ENCODE results near the gene CNTNAP5. TPM values are rescaled to one million over a fixed set of nuclear protein-coding genes. Genes with fewer than 3 reads are reported as not detected.

Gene CNTNAP5
- total RNA-seq, 1 donor from 2014 or later: not detected

GRCh38 chr2:124153713-124154112, 128.6 kb downstream of the CNTNAP5 start:
- peaks cover 51% of the 10 kb centered on the region for H3K9me3 Mint-ChIP-seq (ENCODE audit: unreplicated experiment)
- no peak for TF ChIP-seq CTCF (IDR thresholded peaks at IDR 0.05)
- H3K27ac Mint-ChIP-seq (ENCODE audit: unreplicated experiment): no peak overlapping the region
- DNase-seq (ENCODE audit: extremely low spot score, unreplicated experiment): no peak
- no peak overlapping the region for H3K4me3 Mint-ChIP-seq (ENCODE audit: unreplicated experiment)
- H3K4me1 Mint-ChIP-seq (ENCODE audit: unreplicated experiment): no peaks in the 10 kb centered on the region
- no peaks in the 10 kb centered on the region for H3K27me3 Mint-ChIP-seq (ENCODE audit: unreplicated experiment)
- H3K36me3 Mint-ChIP-seq (ENCODE audit: unreplicated experiment): no peaks in the 10 kb centered on the region

GRCh38 chr2:124159166-124159565, 134.1 kb downstream of the CNTNAP5 start:
- Mint-ChIP-seq H3K4me1 (ENCODE audit: unreplicated experiment) (no peaks in the 10 kb centered on the region), H3K27me3 (ENCODE audit: unreplicated experiment) (no peaks in the 10 kb centered on the region), H3K36me3 (ENCODE audit: unreplicated experiment) (no peaks in the 10 kb centered on the region), H3K4me3 (ENCODE audit: unreplicated experiment) (no peak overlapping the region), H3K9me3 (ENCODE audit: unreplicated experiment) (peaks cover 48% of the 10 kb centered on the region), H3K27ac (ENCODE audit: unreplicated experiment) (no peak overlapping the region)
- no peak for TF ChIP-seq CTCF (IDR thresholded peaks at IDR 0.05)
- no peak for DNase-seq (ENCODE audit: extremely low spot score, unreplicated experiment)

GRCh38 chr2:124161542-124161941, 136.5 kb downstream of the CNTNAP5 start:
- Mint-ChIP-seq H3K4me3 (ENCODE audit: unreplicated experiment) (no peak overlapping the region), H3K36me3 (ENCODE audit: unreplicated experiment) (no peaks in the 10 kb centered on the region), H3K27ac (ENCODE audit: unreplicated experiment) (no peak overlapping the region), H3K9me3 (ENCODE audit: unreplicated experiment) (peaks cover 56% of the 10 kb centered on the region), H3K4me1 (ENCODE audit: unreplicated experiment) (no peaks in the 10 kb centered on the region), H3K27me3 (ENCODE audit: unreplicated experiment) (no peaks in the 10 kb centered on the region)
- TF ChIP-seq CTCF (IDR thresholded peaks at IDR 0.05): no peak
- no peak for DNase-seq (ENCODE audit: extremely low spot score, unreplicated experiment)

GRCh38 chr2:124162256-124162655, 137.2 kb downstream of the CNTNAP5 start:
- no peaks in the 10 kb centered on the region for H3K27me3 Mint-ChIP-seq (ENCODE audit: unreplicated experiment)
- no peaks in the 10 kb centered on the region for H3K36me3 Mint-ChIP-seq (ENCODE audit: unreplicated experiment)
- no peak overlapping the region for H3K27ac Mint-ChIP-seq (ENCODE audit: unreplicated experiment)
- peaks cover 63% of the 10 kb centered on the region for H3K9me3 Mint-ChIP-seq (ENCODE audit: unreplicated experiment)
- H3K4me3 Mint-ChIP-seq (ENCODE audit: unreplicated experiment): no peak overlapping the region
- DNase-seq (ENCODE audit: extremely low spot score, unreplicated experiment): no peak
- no peaks in the 10 kb centered on the region for H3K4me1 Mint-ChIP-seq (ENCODE audit: unreplicated experiment)
- no peak for TF ChIP-seq CTCF (IDR thresholded peaks at IDR 0.05)

GRCh38 chr2:124163840-124164239, 138.8 kb downstream of the CNTNAP5 start:
- H3K27me3 Mint-ChIP-seq (ENCODE audit: unreplicated experiment): no peaks in the 10 kb centered on the region
- no peak for TF ChIP-seq CTCF (IDR thresholded peaks at IDR 0.05)
- H3K27ac Mint-ChIP-seq (ENCODE audit: unreplicated experiment): no peak overlapping the region
- DNase-seq (ENCODE audit: extremely low spot score, unreplicated experiment): no peak
- no peaks in the 10 kb centered on the region for H3K4me1 Mint-ChIP-seq (ENCODE audit: unreplicated experiment)
- no peak overlapping the region for H3K4me3 Mint-ChIP-seq (ENCODE audit: unreplicated experiment)
- no peaks in the 10 kb centered on the region for H3K36me3 Mint-ChIP-seq (ENCODE audit: unreplicated experiment)
- H3K9me3 Mint-ChIP-seq (ENCODE audit: unreplicated experiment): peaks cover 56% of the 10 kb centered on the region
